Heart left ventricle (tissue), 16 donors: ENCODE results near the gene ELOVL2. TPM values are rescaled to one million over a fixed set of nuclear protein-coding genes. Genes with fewer than 3 reads are reported as not detected.

Experiments
- ATAC-seq, 4 donors: fragments of 200-7000 bp; cut with Tn5 transposase; one replicate each; pipeline ENCODE4 v1.9.1; 2020 to 2022; ENCODE audit warnings: moderate library complexity in 4 of 4, mild to moderate bottlenecking in 3 of 4, moderate number of reproducible peaks in 1 of 4
- DNase-seq, 5 donors: peaks; one replicate each; pipeline ENCODE4 v3.0.0-alpha.2; 2020
- H3K27ac ChIP-seq, 12 donors: fragments of 200-600 bp; sonication (generic) in 4 of 12; one replicate each; pipeline versions ENCODE4 v1.5.0 to v1.8.0; 2016 to 2022; ENCODE audit warnings: mild to moderate bottlenecking in 2 of 12
- H3K27me3 ChIP-seq, 9 donors: fragments of 200-600 bp; sonication (generic) in 2 of 9; one replicate each; pipeline versions ENCODE4 v1.5.1 to v1.8.0; 2016 to 2022; ENCODE audit warnings: mild to moderate bottlenecking in 3 of 9
- H3K36me3 ChIP-seq, 9 donors: fragments of 200-600 bp; sonication (generic) in 2 of 9; one replicate each; pipeline versions ENCODE4 v1.5.0 to v1.8.0; 2018 to 2022; ENCODE audit warnings: mild to moderate bottlenecking in 2 of 9
- H3K4me1 ChIP-seq, 12 donors: fragments of 200-600 bp; sonication (generic) in 4 of 12; one replicate each; pipeline versions ENCODE4 v1.5.0 to v1.8.0; 2016 to 2022; ENCODE audit warnings: mild to moderate bottlenecking in 3 of 12
- H3K4me3 ChIP-seq, 12 donors: fragments of 200-600 bp; sonication (generic) in 4 of 12; one replicate each; pipeline versions ENCODE4 v1.5.0 to v1.8.0; 2017 to 2022; ENCODE audit warnings: mild to moderate bottlenecking in 9 of 12, moderate library complexity in 4 of 12
- H3K9me3 ChIP-seq, 12 donors: fragments of 200-600 bp; sonication (generic) in 4 of 12; one replicate each; pipeline versions ENCODE4 v1.5.0 to v1.8.0; 2016 to 2022; ENCODE audit warnings: mild to moderate bottlenecking in 1 of 12
- POLR2A ChIP-seq, 2 donors: fragments of 450-650 bp; IDR thresholded peaks; one replicate each; pipeline ENCODE4 v1.6.1; 2017; ENCODE audit warnings: antibody characterized with exemption in 2 of 2, mild to moderate bottlenecking in 2 of 2, moderate library complexity in 2 of 2
- WGBS, 4 donors: extraction: QIAGEN DNeasy Blood & Tissue Kit in 2 of 4; methylation state at CpG; one replicate each; pipeline versions ENCODE4 v1.1.5 to v1.1.7; 2013 to 2018; 5-methylcytosine and 5-hydroxymethylcytosine counted together
- intact Hi-C, 10 donors: fragments of 100-400 bp; cut with DNase I; formaldehyde crosslinking; loops; one replicate each; pipeline versions ENCODE4 v1.11.1 to v1.14.2; 2022
- polyA plus RNA-seq, 2 donors: library from polyadenylated mRNA; stranded (reverse); fragments of 200-250 nt; gene quantifications; one replicate each; pipeline ENCODE4 v1.2.3, GENCODE V29; 2013
- total RNA-seq, 9 donors: library from RNA; depleted of rRNA in 2 of 9; stranded (reverse); fragments of >200 nt in 2 of 9; fragmentation: NEBNext Ultra II Directional in 3 of 9; extraction: Animal tissue kit (Norgen Biotek cat#: 25700) in 3 of 9; gene quantifications; one replicate each; pipeline versions ENCODE4 v1.1.0 to v1.2.4, GENCODE V29; 2016 to 2023
- TF ChIP-seq, protein P1 (sequence below), 12 donors: fragments of 200-600 bp; sonication (generic) in 4 of 12; IDR thresholded peaks; one replicate each; pipeline versions ENCODE4 v1.5.0 to v1.8.0; 2018 to 2022; ENCODE audit warnings: antibody characterized with exemption in 12 of 12, mild to moderate bottlenecking in 5 of 12
- donor health status: ischemic (EF 13 %, LVEDD 7.1; RV severe dilation, severe dysfunction).
- donor health status: healthy with polysubstance abuse.
- donor health status: DM: no; HTN: yes; CAD: no.
- donor health status: DM: no; HTN: no; CAD: no.
- donor health status: ischemic (EF 25% LVEDD 6.9; RV normal size, moderate dysfunction).
- donor health status: ischemic (EF 25% LVEDD 5.7; RV mildly dilated, moderate dysfunction).
- donor health status: healthy.
- donor health status: DM: yes; HTN: yes; CAD: no.
- donor health status: ischemic (EF 35%, LVEDD 5.7; RV mildly dilated, moderate dysfunction).
- donor health status: nonischemic (EF 11% LVEDD 7.7; RV severe dilation, severe dysfunction).
- donor health status: DM: yes; HTN: yes; CAD: no.
- donor health status: PGD.
- donor health status: ischemic (EF 29% LVEDD 5.4; RV normal size, mild dysfunction).
- donor health status: nonischemic (EF 23%, LVEDD 6.1; RV moderate dilation, normal function).

The ELOVL2 gene
- total and polyA plus RNA-seq, 11 donors: 1.1 to 6.1 (median 1.6) TPM

DNA sequence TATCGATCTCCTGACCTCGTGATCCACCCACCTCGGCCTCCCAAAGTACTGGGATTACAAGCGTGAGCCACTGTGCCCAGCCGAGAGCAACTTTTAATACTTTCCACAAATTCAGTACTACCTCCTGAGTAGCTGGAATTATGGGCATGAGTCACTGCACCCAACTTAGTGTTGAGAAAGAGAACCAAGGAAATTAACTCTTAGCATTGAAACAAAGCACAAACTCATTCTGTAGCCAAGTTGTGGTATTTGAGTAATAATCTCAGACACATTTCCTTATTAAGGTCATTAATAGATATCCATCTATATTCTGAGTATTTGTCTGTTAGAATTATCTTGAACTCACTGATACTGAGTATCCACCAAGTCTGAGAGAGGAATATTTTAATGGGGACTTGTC, 14.3 kb upstream of the ELOVL2 start:
- TF ChIP-seq POLR2A (IDR thresholded peaks at IDR 0.05): no peak
- TF ChIP-seq, protein P1, sequence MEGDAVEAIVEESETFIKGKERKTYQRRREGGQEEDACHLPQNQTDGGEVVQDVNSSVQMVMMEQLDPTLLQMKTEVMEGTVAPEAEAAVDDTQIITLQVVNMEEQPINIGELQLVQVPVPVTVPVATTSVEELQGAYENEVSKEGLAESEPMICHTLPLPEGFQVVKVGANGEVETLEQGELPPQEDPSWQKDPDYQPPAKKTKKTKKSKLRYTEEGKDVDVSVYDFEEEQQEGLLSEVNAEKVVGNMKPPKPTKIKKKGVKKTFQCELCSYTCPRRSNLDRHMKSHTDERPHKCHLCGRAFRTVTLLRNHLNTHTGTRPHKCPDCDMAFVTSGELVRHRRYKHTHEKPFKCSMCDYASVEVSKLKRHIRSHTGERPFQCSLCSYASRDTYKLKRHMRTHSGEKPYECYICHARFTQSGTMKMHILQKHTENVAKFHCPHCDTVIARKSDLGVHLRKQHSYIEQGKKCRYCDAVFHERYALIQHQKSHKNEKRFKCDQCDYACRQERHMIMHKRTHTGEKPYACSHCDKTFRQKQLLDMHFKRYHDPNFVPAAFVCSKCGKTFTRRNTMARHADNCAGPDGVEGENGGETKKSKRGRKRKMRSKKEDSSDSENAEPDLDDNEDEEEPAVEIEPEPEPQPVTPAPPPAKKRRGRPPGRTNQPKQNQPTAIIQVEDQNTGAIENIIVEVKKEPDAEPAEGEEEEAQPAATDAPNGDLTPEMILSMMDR (IDR thresholded peaks at IDR 0.05): no peak
- H3K27me3 ChIP-seq: no peaks in the 10 kb centered on the region
- H3K9me3 ChIP-seq: no peaks in the 10 kb centered on the region
- H3K36me3 ChIP-seq: no peaks in the 10 kb centered on the region
- WGBS, 4 donors: 93 to 100% (median 96%) methylated on average over 5 of the region's 5 CpGs
- ATAC-seq (no peak), DNase-seq (no peak)
- H3K27ac ChIP-seq: no peak overlapping the region
- no peaks in the 10 kb centered on the region for H3K4me1 ChIP-seq
- intact Hi-C loops: no loop called here
- no peak overlapping the region for H3K4me3 ChIP-seq

- Histone ChIP-seq H3K4me3 (no peak overlapping the region), H3K4me1 (no peaks in the 10 kb centered on the region), H3K27me3 (peaks cover 0 to 1% (median 0%) of the 10 kb centered on the region in 9 donors), H3K36me3 (no peaks in the 10 kb centered on the region), H3K9me3 (no peaks in the 10 kb centered on the region), H3K27ac (no peak overlapping the region)
- 69 to 89% (median 79%) methylated on average over 1 of the region's 1 CpG for WGBS, 4 donors
- DNase-seq: no peak
- ATAC-seq: no peak
- no peak for TF ChIP-seq POLR2A (IDR thresholded peaks at IDR 0.05)
- TF ChIP-seq, protein P1 (IDR thresholded peaks at IDR 0.05): no peak
- intact Hi-C loops: no loop called here
Measured at GRCh38 chr6:11056871-11057270, 12.8 kb upstream of the ELOVL2 start.

DNA sequence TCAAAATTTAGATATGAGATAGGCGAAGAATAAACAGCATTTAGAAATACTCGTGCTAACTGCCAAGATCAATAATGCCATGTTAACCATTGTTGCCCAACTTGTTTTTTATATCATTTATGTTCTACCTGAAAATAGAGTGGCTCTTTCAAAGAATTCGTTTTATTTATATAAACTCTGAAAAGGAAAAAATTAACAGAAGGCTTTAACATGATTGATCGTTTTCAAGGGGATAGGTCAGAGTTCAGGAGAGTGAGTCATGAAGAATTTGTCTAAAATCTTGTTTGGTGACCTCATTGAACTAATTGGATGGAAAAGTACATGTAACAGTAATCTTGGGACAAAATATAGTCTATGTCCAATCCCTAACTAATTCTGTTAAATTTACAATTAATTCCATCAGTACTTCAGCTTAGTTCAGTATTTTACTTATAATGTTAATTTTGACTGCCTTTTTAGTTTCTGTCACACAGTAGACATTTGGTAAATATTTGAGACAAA, 11.1 kb upstream of the ELOVL2 start:
- Histone ChIP-seq H3K4me3 (no peak overlapping the region), H3K9me3 (no peaks in the 10 kb centered on the region), H3K4me1 (no peaks in the 10 kb centered on the region), H3K27ac (no peak overlapping the region), H3K27me3 (peaks cover 0 to 15% (median 0%) of the 10 kb centered on the region in 9 donors), H3K36me3 (no peaks in the 10 kb centered on the region)
- TF ChIP-seq, protein P1 (IDR thresholded peaks at IDR 0.05): no peak
- ATAC-seq: no peak
- WGBS, 4 donors: 56 to 69% (median 63%) methylated on average over 4 of the region's 4 CpGs
- intact Hi-C loops: loop anchor here in 1 of 10 donors (2.0 kb wide), 1 partner anchor 18 kb away; no protein-coding TSS in a partner anchor
- no peak for DNase-seq

DNA sequence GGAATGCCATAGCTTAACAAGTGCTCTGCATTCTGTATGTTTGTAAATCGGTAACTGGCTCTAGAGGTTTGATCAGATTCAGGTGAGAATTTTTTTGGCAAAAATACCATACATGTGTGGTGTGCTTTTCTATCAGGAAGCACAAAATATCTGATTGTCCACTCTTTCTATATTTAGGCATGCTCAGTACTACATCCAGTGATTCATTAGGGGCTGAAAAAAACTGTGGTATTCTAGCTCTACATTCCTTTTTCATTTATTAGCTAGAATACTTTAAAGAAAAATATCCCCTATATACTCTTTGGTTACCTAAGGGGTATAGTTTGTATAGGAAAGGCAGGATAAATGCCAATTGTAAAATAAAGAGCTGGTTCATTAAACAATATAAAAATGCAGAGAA, 10.6 kb upstream of the ELOVL2 start:
- Histone ChIP-seq H3K27me3 (peaks cover 0 to 15% (median 0%) of the 10 kb centered on the region in 9 donors), H3K4me1 (no peaks in the 10 kb centered on the region), H3K27ac (no peak overlapping the region), H3K9me3 (no peaks in the 10 kb centered on the region), H3K36me3 (no peaks in the 10 kb centered on the region), H3K4me3 (no peak overlapping the region)
- WGBS, 4 donors: 75 to 90% (median 86%) methylated on average over 1 of the region's 1 CpG
- intact Hi-C loops: loop anchor here in 1 of 10 donors (2.0 kb wide), 1 partner anchor 18 kb away; no protein-coding TSS in a partner anchor
- no peak for DNase-seq
- TF ChIP-seq, protein P1 (IDR thresholded peaks at IDR 0.05): no peak
- TF ChIP-seq POLR2A (IDR thresholded peaks at IDR 0.05): no peak
- no peak for ATAC-seq
